Midbrain (tissue), 1 donor: Measurements from ENCODE around the gene MYO5C.
"Not testable (repeated sequence)": the region's sequence is repeated elsewhere in the genome, so short reads cannot be mapped to it uniquely, and the experiment has no call there.

Experiments
- DNase-seq: peaks from one replicate; lab custom pipeline; 2025; lab: John Stamatoyannopoulos, UW

Gene MYO5C

DNA sequence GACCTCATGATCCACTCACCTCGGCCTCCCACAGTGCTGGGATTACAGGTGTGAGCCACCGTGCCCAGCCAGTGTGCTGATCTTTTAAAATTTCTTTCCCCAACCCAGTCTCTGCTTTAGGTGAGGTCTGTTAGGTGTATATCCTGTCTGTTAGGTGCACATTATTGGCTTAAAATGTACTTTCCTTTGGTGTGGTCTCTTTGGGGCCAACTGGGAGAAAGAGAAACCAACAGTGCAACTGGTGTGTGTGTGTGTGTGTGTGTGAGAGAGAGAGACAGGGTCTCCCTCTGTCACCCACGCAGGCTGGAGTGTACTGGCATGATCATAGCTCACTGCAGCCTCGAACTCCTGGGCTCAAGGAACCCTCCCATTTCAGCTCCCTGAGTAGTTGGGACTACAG, 54.1 kb downstream of the MYO5C start:
- no peak for DNase-seq

DNA sequence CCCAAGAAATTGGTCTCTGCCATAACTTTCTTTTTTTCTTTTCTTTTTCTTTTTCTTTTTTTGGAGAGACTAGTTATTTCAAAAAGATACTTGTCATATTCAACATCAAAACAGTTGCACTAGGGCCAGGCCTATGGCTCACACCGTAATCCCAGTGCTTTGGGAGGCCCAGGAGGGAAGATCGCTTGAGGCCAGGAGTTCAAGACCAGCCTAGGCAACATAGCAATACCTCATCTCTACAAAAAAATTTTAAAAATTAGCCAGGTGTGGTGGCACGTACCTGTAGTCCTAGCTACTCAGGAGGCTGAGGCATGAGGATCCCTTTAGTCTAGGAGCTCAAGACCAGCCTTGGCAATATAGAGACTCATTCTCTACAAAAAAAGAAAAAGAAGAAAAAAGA, 55.4 kb downstream of the MYO5C start:
- DNase-seq, result no peak

- not testable (repeated sequence) for DNase-seq
Observed at GRCh38 chr15:52238989-52239525, 56.5 kb downstream of the MYO5C start.

GRCh38 chr15:52238149-52238548, 57.5 kb downstream of the MYO5C start:
- DNase-seq, result no peak

DNA sequence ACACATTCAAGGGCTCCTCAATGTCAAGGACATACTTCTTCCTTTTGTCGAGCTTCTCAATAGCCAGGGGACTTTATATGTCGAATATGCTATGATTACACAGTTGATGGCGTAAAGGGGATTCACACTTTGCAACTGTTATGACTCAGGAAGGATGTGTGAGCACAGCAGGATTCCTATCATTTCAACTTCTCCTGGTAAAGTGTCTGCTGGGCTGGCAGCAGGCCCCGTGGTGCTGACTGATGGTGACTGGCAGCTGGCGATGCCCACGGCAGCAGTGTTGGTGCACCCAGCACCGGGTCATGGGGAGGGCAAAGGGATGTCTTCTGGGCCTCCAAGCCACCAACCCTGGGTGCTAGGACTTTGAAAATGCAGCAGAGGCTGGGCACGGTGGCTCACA, 59.6 kb downstream of the MYO5C start:
- no peak for DNase-seq

DNA sequence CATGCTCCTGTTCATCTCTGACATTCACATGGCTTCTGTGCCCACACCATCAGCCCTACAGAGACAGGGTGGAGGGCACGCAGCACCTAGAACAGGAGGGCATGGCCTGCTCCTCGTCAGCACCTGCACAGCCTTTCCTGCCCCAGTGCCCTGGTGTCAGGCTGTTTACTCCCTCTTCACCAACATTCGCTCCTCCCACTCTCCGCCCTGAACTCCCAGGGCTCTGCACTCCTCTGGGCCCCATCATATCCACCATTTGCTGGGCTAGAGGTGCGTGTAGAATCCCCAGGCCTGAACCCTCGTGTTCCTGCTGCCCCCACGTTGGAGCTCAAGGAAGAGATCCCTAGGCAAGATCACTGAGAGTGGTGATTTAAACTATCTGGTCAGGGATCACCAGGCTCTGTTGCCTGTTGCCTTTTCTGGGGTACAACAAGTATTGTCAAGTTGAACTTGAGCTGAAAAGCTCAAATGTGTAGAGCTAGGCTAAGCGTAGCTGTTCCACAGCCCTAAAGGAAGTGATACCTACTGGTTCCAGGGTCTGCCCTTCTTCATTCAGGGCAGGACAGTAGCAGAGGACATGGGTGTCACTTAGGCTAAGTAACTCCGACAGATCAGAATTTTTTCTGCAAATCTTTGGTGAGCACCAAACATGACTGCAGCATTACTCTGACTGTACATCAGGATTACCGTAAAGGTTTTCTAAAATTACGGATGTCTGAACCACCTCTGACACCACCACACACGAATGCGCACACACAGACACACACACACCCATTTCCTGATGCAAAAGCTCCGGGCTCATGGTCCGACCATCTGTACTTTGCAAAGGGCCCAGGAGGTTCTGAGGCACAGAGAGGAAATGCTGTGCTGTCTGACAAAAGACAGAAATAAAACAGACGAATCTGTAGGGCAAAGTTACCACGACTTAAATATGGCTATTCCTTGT, 60.7 kb downstream of the MYO5C start:
- DNase-seq, result no peak

DNA sequence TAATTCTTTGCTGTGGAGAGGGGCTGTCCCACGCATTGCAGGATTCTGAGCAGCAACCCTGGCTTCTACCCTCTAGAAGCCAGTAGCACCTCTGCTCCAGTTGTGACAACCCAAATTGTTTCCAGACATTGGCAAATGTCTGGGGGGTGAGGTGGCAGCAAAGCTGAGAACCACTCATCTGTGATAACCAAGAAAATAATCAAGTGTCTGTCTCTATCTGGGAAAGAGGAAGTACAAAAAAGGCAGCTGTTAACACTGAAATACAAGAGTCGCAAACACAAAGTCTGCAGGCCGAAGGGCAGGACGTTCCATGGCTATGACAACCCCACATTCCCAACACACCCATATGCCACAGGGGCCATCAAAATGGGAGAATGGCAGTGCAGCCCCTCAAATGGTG, 62.2 kb downstream of the MYO5C start:
- peak; percentile 4 for DNase-seq

GRCh38 chr15:52232327-52232726, 63.3 kb downstream of the MYO5C start:
- DNase-seq, result no peak

DNA sequence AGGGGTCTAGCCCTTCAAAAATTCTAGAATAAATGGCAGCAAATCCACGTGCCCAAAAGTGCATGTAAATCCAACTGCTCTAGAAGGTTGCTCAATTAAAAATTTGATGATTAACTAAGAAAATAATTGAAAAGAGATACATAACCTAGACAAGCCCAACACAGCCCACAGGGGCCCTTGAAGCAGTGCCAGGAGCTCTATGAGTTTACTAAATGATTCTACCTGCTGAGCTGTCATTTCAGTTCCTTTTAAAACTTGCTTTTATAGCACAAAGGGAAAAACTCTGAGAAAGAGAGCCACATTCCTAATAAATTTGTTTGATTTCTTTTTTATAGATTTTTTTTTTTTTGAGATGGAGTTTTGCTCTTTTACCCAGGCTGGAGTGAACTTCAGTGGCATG, 65.5 kb downstream of the MYO5C start:
- no peak for DNase-seq

GRCh38 chr15:52228921-52229320, 66.7 kb downstream of the MYO5C start:
- DNase-seq, result no peak

DNA sequence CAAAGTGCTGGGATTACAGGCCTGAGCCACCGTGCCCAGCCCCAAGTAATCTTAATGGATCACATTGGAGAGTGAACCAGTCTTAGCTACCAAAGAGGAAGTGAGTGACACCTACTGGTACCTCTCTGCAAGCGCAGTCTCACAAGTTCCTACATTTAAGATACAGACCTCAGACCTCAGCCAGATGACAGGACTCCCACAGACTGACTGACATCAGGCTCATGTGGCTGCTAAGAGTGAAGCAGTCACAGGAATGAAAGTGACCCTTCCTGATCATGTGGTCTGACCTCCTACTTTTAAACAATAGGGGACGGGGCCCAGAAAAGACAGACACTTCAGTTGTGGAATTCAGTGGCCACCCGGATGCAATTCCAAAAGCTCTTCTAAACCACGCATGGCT, 68.1 kb downstream of the MYO5C start:
- peak; percentile 70 for DNase-seq

GRCh38 chr15:52225230-52225629, 70.4 kb downstream of the MYO5C start:
- no peak for DNase-seq

GRCh38 chr15:52224211-52224610, 71.4 kb downstream of the MYO5C start:
- no peak for DNase-seq

DNA sequence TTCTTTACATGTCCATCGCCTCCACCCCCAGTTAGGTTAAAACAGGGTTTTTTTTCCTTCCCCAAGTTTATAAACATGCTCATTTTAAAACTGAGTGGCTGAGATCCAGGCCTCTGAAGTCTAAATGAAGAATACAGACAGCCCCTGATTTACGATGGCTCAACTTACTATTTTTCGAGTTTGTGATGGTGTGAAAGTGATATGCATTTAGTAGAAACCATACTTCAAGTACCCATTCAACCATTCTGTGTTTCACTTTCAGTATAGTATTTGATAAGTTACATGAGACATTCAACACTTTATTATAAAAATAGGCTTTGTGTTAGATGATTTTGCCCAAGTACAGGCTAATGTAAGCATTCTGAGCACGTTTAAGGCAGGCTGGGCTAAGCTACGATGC, 73.9 kb downstream of the MYO5C start:
- no peak for DNase-seq

DNA sequence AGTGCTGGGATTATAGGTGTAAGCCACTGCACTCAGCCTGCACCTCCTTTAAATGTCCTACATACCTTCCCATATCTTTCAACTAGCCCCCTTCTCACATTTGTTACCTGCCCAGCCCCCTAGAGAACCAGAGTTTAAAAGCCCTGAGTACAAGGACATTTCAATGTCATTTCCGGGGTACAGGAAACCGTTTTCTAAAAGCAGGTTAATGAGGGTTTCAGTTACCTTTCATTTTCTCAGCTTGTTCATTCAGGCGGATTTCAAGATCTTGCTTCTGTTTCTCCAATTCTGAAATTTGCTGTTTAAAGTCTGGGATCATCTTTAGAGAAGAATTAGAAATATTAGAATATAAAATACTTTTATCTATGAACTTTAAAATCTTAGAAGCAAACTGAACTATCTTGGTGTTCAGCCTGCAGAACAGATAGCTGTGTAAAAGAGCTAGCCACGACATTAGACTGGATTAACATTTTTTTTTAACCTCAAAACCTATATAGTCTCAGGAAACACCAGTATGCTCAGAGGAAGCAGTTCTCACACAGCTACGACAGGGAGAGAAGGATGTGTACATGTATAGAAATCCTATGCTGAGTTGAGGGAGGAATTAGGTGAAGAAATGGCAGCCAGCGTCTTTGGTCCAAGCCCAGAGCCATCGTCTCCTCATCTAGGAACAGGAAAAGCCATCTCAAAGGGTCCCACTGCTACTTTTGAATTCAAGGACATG, 74.5 kb downstream of the MYO5C start:
- DNase-seq, result no peak

DNA sequence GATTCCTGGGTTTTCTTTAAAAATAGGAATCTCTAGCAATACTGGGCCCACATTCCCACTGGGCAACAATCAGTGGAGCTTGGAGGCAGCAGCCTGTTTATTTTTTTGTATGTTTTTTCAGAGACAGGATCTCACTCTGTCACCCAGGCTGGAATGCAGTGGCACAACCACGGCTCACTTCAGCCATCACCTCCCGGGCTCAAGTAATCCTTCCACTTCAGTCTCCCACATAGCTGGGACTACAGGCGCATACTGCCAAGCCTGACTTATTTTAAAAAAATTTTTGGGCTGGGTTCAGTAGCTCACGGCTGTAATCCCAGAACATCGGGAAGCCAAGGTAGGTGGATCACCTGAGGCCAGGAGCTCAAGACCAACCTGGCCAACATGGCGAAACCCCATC, 75.4 kb downstream of the MYO5C start:
- no peak for DNase-seq

GRCh38 chr15:52218816-52219215, 76.8 kb downstream of the MYO5C start:
- no peak for DNase-seq

DNA sequence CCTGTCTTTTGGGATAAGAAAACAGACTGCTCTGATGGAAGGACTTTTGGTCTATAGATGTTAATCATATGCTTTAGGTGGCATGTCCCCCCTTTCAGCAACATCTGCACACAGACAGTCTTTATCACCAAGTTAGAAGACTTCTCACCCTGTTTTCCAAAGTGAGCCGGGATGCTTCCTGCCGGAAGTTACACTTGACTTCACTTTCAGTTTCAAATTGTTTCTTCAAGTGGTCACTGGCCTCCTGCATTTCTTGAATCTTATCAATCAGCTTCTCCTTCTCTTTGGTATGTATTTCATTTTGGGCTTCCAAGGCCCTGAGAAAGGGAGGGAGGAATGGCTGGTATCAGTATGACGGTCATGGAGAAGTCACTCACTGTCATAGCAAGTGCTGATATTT, 77.2 kb downstream of the MYO5C start:
- no peak for DNase-seq

- DNase-seq, result no peak
Observed at GRCh38 chr15:52217186-52217585, 78.4 kb downstream of the MYO5C start.

DNA sequence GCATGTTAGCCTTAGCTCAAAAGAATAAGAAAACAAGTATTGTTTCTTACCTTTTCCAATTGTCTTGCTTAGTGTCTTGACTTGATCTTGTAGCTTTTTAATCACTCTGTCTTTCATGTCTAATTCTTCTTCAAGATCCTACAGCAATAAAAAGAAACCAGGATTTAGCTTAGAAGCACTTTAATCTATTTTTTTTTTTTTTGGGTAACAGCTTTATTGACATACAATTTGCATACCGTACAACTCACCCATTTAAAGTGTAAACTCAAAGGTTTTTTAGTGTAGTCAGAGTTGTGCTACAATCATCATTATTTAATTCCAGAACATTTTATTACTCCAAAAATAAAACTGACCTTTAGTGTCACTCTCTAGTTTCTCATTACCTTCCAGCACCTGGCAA, 81.1 kb downstream of the MYO5C start:
- no peak for DNase-seq

- no peak for DNase-seq
Observed at GRCh38 chr15:52213206-52213605, 82.4 kb downstream of the MYO5C start.

DNA sequence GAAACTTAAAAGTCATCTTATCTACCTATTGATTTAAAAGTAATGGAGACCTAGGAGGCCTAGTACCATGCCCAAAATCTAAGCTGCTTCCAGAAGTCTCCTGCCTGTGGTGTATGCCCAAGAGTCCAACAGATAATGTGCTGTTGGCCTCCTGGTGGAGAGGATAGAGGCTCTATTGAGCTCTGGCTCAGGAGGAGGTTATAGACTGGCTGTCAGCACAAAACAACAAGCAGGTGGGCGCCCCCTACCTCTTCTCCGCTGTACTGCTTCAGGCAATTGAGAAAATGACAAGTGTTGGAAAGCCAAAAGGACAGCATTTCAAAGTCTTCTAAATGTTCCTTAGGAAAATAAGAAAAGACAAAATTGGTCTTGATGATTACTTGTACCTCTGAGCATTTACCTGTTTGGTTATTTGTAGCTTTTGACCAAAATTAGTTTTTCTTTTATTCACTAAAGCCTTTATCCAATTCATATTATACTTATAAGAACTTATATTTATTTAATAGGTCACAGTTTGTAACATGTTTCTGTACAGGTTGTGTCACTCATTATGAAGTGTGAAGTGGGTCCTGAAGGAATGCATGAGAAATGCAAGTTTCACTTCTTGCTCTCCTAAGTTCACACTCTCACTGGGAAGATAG, 87.2 kb downstream of the MYO5C start:
- DNase-seq, result peak; percentile 21

GRCh38 chr15:52207191-52207590, 88.4 kb downstream of the MYO5C start:
- DNase-seq, result no peak
